Tibial nerve (tissue), 4 donors: ENCODE results near the gene SUFU.

Source experiments
- EP300 ChIP-seq, 2 donors: sonication (generic); formaldehyde crosslinking; IDR thresholded peaks; one replicate each; pipeline ENCODE4 v1.6.1; 2017; ENCODE audit warnings: antibody characterized with exemption in 2 of 2, mild to moderate bottlenecking in 1 of 2
- POLR2A ChIP-seq, 2 donors: fragments of 450-650 bp; IDR thresholded peaks; one replicate each; pipeline ENCODE4 v1.6.1; 2017; ENCODE audit warnings: antibody characterized with exemption in 2 of 2, mild to moderate bottlenecking in 2 of 2, moderate library complexity in 2 of 2
- TF ChIP-seq, protein P1 (sequence below), 5 experiments: fragments of 200-600 bp in 3 of 5; fragments of 450-650 bp in 2 of 5; sonication (generic) in 3 of 5; IDR thresholded peaks; one replicate each; pipeline ENCODE4 v1.5.1; 2016 to 2019; ENCODE audit warnings: antibody characterized with exemption in 5 of 5, mild to moderate bottlenecking in 3 of 5, moderate library complexity in 2 of 5

DNA sequence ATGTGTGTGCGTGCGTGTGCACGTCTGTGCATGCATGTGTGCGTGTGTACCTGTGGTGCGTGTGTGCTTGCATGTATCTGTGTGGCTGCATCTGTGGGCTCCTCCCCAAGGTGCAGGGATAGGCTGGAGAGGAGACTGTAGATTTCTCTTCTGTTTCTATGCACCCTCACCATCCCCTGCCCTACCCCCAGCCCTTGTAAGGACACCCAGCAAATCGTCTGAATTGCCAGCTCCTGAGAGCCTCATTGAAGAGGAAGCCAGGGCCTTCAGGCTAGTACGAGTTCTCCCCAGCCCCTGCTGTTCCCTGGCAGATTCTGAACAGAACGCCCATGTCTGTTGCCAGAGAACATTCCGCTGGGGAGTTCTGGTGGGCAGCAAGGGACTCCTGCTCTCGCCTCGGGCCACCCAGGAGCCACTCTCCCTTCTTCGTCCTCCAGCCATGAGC, 123.5 kb downstream of the SUFU start:
- TF ChIP-seq, protein P1, sequence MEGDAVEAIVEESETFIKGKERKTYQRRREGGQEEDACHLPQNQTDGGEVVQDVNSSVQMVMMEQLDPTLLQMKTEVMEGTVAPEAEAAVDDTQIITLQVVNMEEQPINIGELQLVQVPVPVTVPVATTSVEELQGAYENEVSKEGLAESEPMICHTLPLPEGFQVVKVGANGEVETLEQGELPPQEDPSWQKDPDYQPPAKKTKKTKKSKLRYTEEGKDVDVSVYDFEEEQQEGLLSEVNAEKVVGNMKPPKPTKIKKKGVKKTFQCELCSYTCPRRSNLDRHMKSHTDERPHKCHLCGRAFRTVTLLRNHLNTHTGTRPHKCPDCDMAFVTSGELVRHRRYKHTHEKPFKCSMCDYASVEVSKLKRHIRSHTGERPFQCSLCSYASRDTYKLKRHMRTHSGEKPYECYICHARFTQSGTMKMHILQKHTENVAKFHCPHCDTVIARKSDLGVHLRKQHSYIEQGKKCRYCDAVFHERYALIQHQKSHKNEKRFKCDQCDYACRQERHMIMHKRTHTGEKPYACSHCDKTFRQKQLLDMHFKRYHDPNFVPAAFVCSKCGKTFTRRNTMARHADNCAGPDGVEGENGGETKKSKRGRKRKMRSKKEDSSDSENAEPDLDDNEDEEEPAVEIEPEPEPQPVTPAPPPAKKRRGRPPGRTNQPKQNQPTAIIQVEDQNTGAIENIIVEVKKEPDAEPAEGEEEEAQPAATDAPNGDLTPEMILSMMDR (IDR thresholded peaks at IDR 0.05), result no peak
- no peak for TF ChIP-seq POLR2A (IDR thresholded peaks at IDR 0.05)
- TF ChIP-seq EP300 (IDR thresholded peaks at IDR 0.05), result no peak
